Measurements from ENCODE around the gene KCNJ15. TPM values are rescaled to one million over a fixed set of nuclear protein-coding genes. Genes with fewer than 3 reads are reported as not detected.

The KCNJ15 gene
- total and polyA plus RNA-seq, 2 experiments from 2014 or later: 1.2 to 2.1 TPM

DNA sequence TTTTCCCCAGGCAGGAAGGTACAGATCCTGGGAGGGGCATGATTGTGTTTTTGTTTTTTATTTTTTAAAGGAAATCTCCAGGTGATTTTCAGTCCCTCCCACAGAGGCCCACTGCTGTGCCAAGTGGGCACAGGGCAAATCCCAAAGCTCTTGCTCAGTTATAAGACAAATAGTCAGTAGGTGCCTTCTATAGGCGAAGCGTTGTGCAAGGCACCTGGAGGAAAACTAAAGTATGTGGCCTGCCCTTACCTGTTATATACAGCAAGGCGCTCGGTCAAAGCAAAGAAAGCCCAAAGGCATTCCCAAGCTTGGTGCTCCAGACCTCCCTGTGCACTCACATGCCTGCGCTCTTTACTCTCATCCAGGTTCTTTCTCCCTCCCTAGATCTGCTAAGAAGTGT, 81.0 kb downstream of the KCNJ15 start:
- Histone ChIP-seq H3K79me2 (ENCODE audit: insufficient read depth) (no peaks in the 10 kb centered on the region), H3K27ac (no peak overlapping the region), H3K36me3 (ENCODE audit: low read depth) (no peaks in the 10 kb centered on the region), H3K9me2 (ENCODE audit: insufficient read depth) (no peaks in the 10 kb centered on the region), H3K27me3 (replicated peaks; ENCODE audit: insufficient read depth) (no peaks in the 10 kb centered on the region), H2AFZ (no peak overlapping the region), H3F3A (ENCODE audit: insufficient read depth) (no peaks in the 10 kb centered on the region), H3K9ac (no peak overlapping the region), H3K4me3 (no peak overlapping the region), H4K20me1 (ENCODE audit: insufficient read depth) (no peaks in the 10 kb centered on the region), H3K9me3 (ENCODE audit: low read depth) (no peaks in the 10 kb centered on the region), H3K4me1 (ENCODE audit: insufficient read depth) (no peaks in the 10 kb centered on the region), H3K4me2 (ENCODE audit: unreplicated experiment) (no peak overlapping the region)
- TF ChIP-seq EZH2phosphoT487 (IDR thresholded peaks at IDR 0.05; ENCODE audit: insufficient read depth, low read depth) (no peak), EZH2 (IDR thresholded peaks at IDR 0.05; ENCODE audit: insufficient read depth, poor library complexity, severe bottlenecking) (no peak)
- DNase-seq: no peak
- WGBS, 2 experiments (ENCODE audit: low coverage in 1 of 2, low lambda C conversion rate in 2 of 2, missing lambda C conversion rate in 2 of 2): 92 to 99% methylated on average over 5 of the region's 5 CpGs
- in situ Hi-C loops (cut with MboI): no loop called here

DNA sequence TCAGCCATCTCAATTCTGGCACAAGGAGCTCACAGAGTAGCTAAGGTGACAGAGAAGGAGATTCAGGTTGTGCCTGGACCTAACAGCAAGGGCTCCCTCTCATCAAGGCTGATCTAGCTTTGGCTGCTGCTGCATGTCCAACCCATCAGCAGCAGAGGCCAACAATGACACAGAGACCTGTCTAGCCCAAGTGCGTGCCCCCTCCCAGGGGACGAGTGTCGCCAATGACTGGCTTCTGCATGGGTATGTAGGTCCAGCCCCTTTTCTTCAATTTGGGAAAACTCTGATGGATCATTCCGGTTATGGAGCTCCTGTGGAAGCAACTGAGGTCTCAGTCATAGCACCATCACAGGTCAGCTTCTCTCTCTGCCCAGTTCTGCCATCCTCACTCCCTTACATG, 83.3 kb downstream of the KCNJ15 start:
- Histone ChIP-seq H3K9me3 (ENCODE audit: low read depth) (no peaks in the 10 kb centered on the region), H3K9me2 (ENCODE audit: insufficient read depth) (no peaks in the 10 kb centered on the region), H3K79me2 (ENCODE audit: insufficient read depth) (no peaks in the 10 kb centered on the region), H3K9ac (no peak overlapping the region), H2AFZ (no peak overlapping the region), H3K4me1 (ENCODE audit: insufficient read depth) (peaks cover 14% of the 10 kb centered on the region), H3F3A (ENCODE audit: insufficient read depth) (peaks cover 14% of the 10 kb centered on the region; the same call in 1 of the 2 replicates), H3K27ac (no peak overlapping the region), H4K20me1 (ENCODE audit: insufficient read depth) (no peaks in the 10 kb centered on the region), H3K27me3 (replicated peaks; ENCODE audit: insufficient read depth) (no peaks in the 10 kb centered on the region), H3K4me3 (no peak overlapping the region), H3K4me2 (ENCODE audit: unreplicated experiment) (no peak overlapping the region), H3K36me3 (ENCODE audit: low read depth) (no peaks in the 10 kb centered on the region)
- WGBS, 2 experiments (ENCODE audit: low coverage in 1 of 2, low lambda C conversion rate in 2 of 2, missing lambda C conversion rate in 2 of 2): 95 to 98% methylated on average over 4 of the region's 4 CpGs
- in situ Hi-C loops (cut with MboI): no loop called here
- no peak for DNase-seq
- TF ChIP-seq EZH2 (IDR thresholded peaks at IDR 0.05; ENCODE audit: insufficient read depth, poor library complexity, severe bottlenecking) (no peak), EZH2phosphoT487 (IDR thresholded peaks at IDR 0.05; ENCODE audit: insufficient read depth, low read depth) (no peak)

DNA sequence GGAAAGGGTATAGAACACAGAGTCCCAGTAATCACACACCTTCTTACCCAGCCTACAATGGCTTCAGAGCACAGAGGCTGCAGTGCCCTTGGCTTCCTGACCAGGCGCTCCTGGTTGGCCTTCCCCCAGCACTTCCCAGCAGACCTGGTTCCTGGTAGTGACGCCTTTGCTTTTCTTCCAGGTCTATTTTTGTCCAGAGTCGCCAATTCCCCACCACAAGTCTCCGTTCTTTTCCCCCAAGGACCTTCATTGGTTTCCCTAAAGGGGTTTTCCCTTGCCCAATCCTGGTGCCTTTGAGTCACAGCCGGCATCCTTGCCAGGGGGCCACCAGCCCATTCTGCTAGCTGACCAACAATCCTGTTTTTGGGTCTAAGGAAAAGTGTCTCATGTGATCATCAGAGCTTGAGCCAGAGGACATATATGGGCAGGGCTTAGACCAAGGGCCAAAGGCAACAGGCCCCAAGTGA, 84.8 kb downstream of the KCNJ15 start:
- no peaks in the 10 kb centered on the region for H3K79me2 ChIP-seq (ENCODE audit: insufficient read depth)
- H3F3A ChIP-seq (ENCODE audit: insufficient read depth): peaks cover 14% of the 10 kb centered on the region; the same call in 1 of the 2 replicates
- DNase-seq: no peak
- no peak overlapping the region for H2AFZ ChIP-seq
- in situ Hi-C loops (cut with MboI): no loop called here
- H3K27me3 ChIP-seq (replicated peaks; ENCODE audit: insufficient read depth): no peaks in the 10 kb centered on the region
- no peaks in the 10 kb centered on the region for H4K20me1 ChIP-seq (ENCODE audit: insufficient read depth)
- H3K4me2 ChIP-seq (ENCODE audit: unreplicated experiment): no peak overlapping the region
- H3K27ac ChIP-seq: no peak overlapping the region
- TF ChIP-seq EZH2 (IDR thresholded peaks at IDR 0.05; ENCODE audit: insufficient read depth, poor library complexity, severe bottlenecking) (no peak), EZH2phosphoT487 (IDR thresholded peaks at IDR 0.05; ENCODE audit: insufficient read depth, low read depth) (no peak)
- H3K36me3 ChIP-seq (ENCODE audit: low read depth): no peaks in the 10 kb centered on the region
- H3K9me2 ChIP-seq (ENCODE audit: insufficient read depth): no peaks in the 10 kb centered on the region
- no peak overlapping the region for H3K4me3 ChIP-seq
- H3K4me1 ChIP-seq (ENCODE audit: insufficient read depth): peaks cover 14% of the 10 kb centered on the region
- H3K9me3 ChIP-seq (ENCODE audit: low read depth): no peaks in the 10 kb centered on the region
- no peak overlapping the region for H3K9ac ChIP-seq
- WGBS, 2 experiments (ENCODE audit: low coverage in 1 of 2, low lambda C conversion rate in 2 of 2, missing lambda C conversion rate in 2 of 2): 89 to 96% methylated on average over 5 of the region's 5 CpGs

DNA sequence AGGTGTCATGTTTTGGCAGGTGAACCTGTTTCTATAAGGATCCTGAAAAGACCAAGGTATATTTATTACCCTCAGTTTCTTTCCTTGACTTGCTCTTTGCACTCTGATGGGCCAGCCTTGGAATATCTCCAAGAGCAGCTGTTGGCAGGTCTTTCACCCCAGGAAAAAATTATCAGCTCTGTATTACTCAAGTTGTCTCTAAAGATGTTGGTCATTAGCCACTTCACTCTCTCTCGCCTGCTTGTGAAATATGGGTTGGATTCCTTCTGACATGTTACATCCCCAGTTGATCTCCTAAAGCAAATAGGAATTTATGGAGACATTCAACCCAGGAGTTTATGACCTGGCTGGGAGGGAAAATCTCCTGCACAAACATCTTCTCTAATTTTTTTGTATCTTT, 85.9 kb downstream of the KCNJ15 start:
- Histone ChIP-seq H3K36me3 (ENCODE audit: low read depth) (no peaks in the 10 kb centered on the region), H4K20me1 (ENCODE audit: insufficient read depth) (no peaks in the 10 kb centered on the region), H3F3A (ENCODE audit: insufficient read depth) (peaks cover 14% of the 10 kb centered on the region; the same call in 1 of the 2 replicates), H3K27me3 (replicated peaks; ENCODE audit: insufficient read depth) (no peaks in the 10 kb centered on the region), H3K9ac (no peak overlapping the region), H3K27ac (no peak overlapping the region), H3K9me3 (ENCODE audit: low read depth) (no peaks in the 10 kb centered on the region), H3K4me2 (ENCODE audit: unreplicated experiment) (no peak overlapping the region), H3K79me2 (ENCODE audit: insufficient read depth) (no peaks in the 10 kb centered on the region), H3K4me1 (ENCODE audit: insufficient read depth) (peaks cover 14% of the 10 kb centered on the region), H2AFZ (no peak overlapping the region), H3K9me2 (ENCODE audit: insufficient read depth) (no peaks in the 10 kb centered on the region), H3K4me3 (no peak overlapping the region)
- DNase-seq: no peak
- WGBS, 2 experiments (ENCODE audit: low coverage in 1 of 2, low lambda C conversion rate in 2 of 2, missing lambda C conversion rate in 2 of 2): 91 to 92% methylated on average over 1 of the region's 1 CpG
- TF ChIP-seq EZH2phosphoT487 (IDR thresholded peaks at IDR 0.05; ENCODE audit: insufficient read depth, low read depth) (no peak), EZH2 (IDR thresholded peaks at IDR 0.05; ENCODE audit: insufficient read depth, poor library complexity, severe bottlenecking) (no peak)
- in situ Hi-C loops (cut with MboI): no loop called here

DNA sequence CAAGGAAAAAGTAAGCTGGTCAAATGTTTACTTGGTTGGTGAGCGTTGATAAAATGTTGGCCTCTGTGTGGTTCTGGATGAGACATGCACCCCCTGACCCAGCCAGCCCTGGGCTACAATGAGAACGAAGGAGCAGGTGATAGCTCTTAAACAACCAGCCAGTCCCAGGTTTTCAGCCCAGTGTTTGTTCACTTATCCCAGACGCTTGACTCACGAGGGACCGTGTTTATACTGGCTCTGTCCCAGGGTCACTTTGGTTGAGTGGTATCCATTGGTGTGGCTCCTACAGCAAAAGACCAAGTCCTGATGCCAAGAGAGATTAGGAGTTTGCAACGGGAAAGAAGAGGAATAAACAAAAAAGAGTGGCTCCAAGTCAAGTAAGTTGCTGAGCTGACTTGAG, 86.9 kb downstream of the KCNJ15 start:
- WGBS, 2 experiments (ENCODE audit: low coverage in 1 of 2, low lambda C conversion rate in 2 of 2, missing lambda C conversion rate in 2 of 2): 19 to 20% methylated on average over 6 of the region's 6 CpGs
- Histone ChIP-seq H2AFZ (peak overlapping the region; percentile 41; the same call in 1 of the 2 replicates), H3K4me3 (no peak overlapping the region), H4K20me1 (ENCODE audit: insufficient read depth) (no peaks in the 10 kb centered on the region), H3K27me3 (replicated peaks; ENCODE audit: insufficient read depth) (no peaks in the 10 kb centered on the region), H3F3A (ENCODE audit: insufficient read depth) (peaks cover 14% of the 10 kb centered on the region; the same call in 1 of the 2 replicates), H3K4me1 (ENCODE audit: insufficient read depth) (peaks cover 14% of the 10 kb centered on the region), H3K36me3 (ENCODE audit: low read depth) (no peaks in the 10 kb centered on the region), H3K79me2 (ENCODE audit: insufficient read depth) (no peaks in the 10 kb centered on the region), H3K4me2 (ENCODE audit: unreplicated experiment) (peak overlapping the region; percentile 30), H3K27ac (no peak overlapping the region), H3K9me2 (ENCODE audit: insufficient read depth) (no peaks in the 10 kb centered on the region), H3K9me3 (ENCODE audit: low read depth) (no peaks in the 10 kb centered on the region), H3K9ac (no peak overlapping the region)
- DNase-seq: peak; percentile 37
- TF ChIP-seq EZH2 (IDR thresholded peaks at IDR 0.05; ENCODE audit: insufficient read depth, poor library complexity, severe bottlenecking) (no peak), EZH2phosphoT487 (IDR thresholded peaks at IDR 0.05; ENCODE audit: insufficient read depth, low read depth) (no peak)
- in situ Hi-C loops (cut with MboI): no loop called here
